Thyroid gland (tissue), 4 donors: ENCODE results near the gene TAOK1.
"Not testable (repeated sequence)": the region's sequence is repeated elsewhere in the genome, so short reads cannot be mapped to it uniquely, and the experiment has no call there.

Experiments
- CTCF ChIP-seq, 6 experiments: fragments of 200-600 bp in 3 of 6; fragments of 450-650 bp in 3 of 6; sonication (generic) in 3 of 6; IDR thresholded peaks; one replicate each; pipeline ENCODE4 v1.5.1; 2016 to 2019; ENCODE audit warnings: antibody characterized with exemption in 6 of 6, mild to moderate bottlenecking in 2 of 6, inconsistent platforms in 1 of 6, moderate library complexity in 1 of 6
- POLR2A ChIP-seq, 2 donors: fragments of 450-650 bp; IDR thresholded peaks; one replicate each; pipeline ENCODE4 v1.6.1; 2017; ENCODE audit warnings: antibody characterized with exemption in 2 of 2, mild to moderate bottlenecking in 2 of 2, moderate library complexity in 1 of 2

GRCh38 chr17:29558139-29558538 is 168.0 kb downstream of the TAOK1 start:
- TF ChIP-seq POLR2A, CTCF (IDR thresholded peaks at IDR 0.05): not testable (repeated sequence)
